Ramos (cell line): ENCODE results near the gene C10orf90.

Experiments
- in situ Hi-C: fragments of 300-500 bp; cut with MboI; formaldehyde crosslinking; loops from one replicate; pipeline ENCODE4 v1.14.3; 2022; ENCODE audit warnings: low sequenced_read_pairs; ENCODE audit not compliant: unreplicated experiment

Gene C10orf90

GRCh38 chr10:126638542-126638941 lies 32.0 kb downstream of the C10orf90 start:
- in situ Hi-C loops = no loop called here

- in situ Hi-C loops = no loop called here
These were observed 33.0 kb downstream of the C10orf90 start for GRCh38 chr10:126637501-126637900.

GRCh38 chr10:126634911-126635310 lies 35.6 kb downstream of the C10orf90 start:
- in situ Hi-C loops = no loop called here

- in situ Hi-C loops = no loop called here
These were observed 36.1 kb downstream of the C10orf90 start for GRCh38 chr10:126634347-126634746.

GRCh38 chr10:126632705-126633104 lies 37.8 kb downstream of the C10orf90 start:
- in situ Hi-C loops = no loop called here

GRCh38 chr10:126629925-126630624 lies 40.4 kb downstream of the C10orf90 start:
- in situ Hi-C loops = no loop called here

- in situ Hi-C loops = no loop called here
These were observed 41.7 kb downstream of the C10orf90 start for GRCh38 chr10:126628746-126629145.

GRCh38 chr10:126621846-126622245 lies 48.6 kb downstream of the C10orf90 start:
- in situ Hi-C loops = no loop called here

GRCh38 chr10:126618466-126618865 lies 52.0 kb downstream of the C10orf90 start:
- in situ Hi-C loops = no loop called here

GRCh38 chr10:126617733-126618132 lies 52.8 kb downstream of the C10orf90 start:
- in situ Hi-C loops = no loop called here

GRCh38 chr10:126617208-126617607 lies 53.3 kb downstream of the C10orf90 start:
- in situ Hi-C loops = no loop called here

GRCh38 chr10:126616737-126617136 lies 53.8 kb downstream of the C10orf90 start:
- in situ Hi-C loops = no loop called here

GRCh38 chr10:126611303-126611702 lies 59.2 kb downstream of the C10orf90 start:
- in situ Hi-C loops = no loop called here

- in situ Hi-C loops = no loop called here
These were observed 60.9 kb downstream of the C10orf90 start for GRCh38 chr10:126609566-126609965.

- in situ Hi-C loops = no loop called here
These were observed 70.4 kb downstream of the C10orf90 start for GRCh38 chr10:126599949-126600682.

GRCh38 chr10:126598009-126598408 lies 72.5 kb downstream of the C10orf90 start:
- in situ Hi-C loops = no loop called here

- in situ Hi-C loops = no loop called here
These were observed 73.3 kb downstream of the C10orf90 start for GRCh38 chr10:126597211-126597610.

- in situ Hi-C loops = no loop called here
These were observed 73.9 kb downstream of the C10orf90 start for GRCh38 chr10:126596472-126597016.

- in situ Hi-C loops = no loop called here
These were observed 75.3 kb downstream of the C10orf90 start for GRCh38 chr10:126595160-126595559.

- in situ Hi-C loops = no loop called here
These were observed 76.4 kb downstream of the C10orf90 start for GRCh38 chr10:126593968-126594701.

GRCh38 chr10:126592901-126593300 lies 77.6 kb downstream of the C10orf90 start:
- in situ Hi-C loops = no loop called here
